ENCODE results near the gene PAX7.

The PAX7 gene

DNA sequence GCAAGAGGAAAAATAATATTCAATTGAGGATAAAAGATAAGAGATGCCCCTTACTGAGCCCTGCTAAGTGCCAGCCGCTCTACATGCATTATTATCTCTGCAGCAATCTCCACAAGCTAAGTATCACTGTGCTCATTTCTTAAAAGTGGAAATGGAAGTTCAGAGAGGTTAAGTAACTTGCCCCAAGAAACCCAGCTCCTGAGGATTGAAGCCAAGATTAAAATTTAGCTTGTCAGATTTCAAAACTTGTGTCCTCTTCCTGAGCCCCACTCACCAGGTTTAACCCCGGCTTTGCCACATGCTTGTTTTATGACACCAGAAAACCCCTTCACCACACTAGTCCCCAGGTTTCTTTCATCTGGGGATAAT, 11.2 kb upstream of the PAX7 start:
- DNase-seq, result no peak

DNA sequence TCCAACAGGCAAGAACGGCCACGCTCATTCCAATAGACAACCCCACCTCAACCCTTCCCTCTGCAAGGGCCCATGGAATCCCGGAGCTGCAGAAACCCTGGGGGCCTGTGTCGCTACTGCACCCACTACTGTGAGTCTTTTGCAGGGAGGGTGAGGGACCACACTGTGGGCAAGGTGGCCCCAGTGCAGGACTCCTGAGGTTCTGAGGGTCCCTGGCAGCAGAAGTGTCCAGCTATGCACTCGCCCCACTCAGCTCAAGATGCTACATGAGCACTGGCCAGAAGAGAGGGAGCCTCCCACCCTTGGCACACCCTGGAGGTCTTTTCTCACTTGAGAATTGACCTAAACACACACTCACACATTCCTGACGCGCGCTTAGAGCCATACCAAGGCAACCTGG, 2.1 kb upstream of the PAX7 start:
- DNase-seq, result no peak

DNA sequence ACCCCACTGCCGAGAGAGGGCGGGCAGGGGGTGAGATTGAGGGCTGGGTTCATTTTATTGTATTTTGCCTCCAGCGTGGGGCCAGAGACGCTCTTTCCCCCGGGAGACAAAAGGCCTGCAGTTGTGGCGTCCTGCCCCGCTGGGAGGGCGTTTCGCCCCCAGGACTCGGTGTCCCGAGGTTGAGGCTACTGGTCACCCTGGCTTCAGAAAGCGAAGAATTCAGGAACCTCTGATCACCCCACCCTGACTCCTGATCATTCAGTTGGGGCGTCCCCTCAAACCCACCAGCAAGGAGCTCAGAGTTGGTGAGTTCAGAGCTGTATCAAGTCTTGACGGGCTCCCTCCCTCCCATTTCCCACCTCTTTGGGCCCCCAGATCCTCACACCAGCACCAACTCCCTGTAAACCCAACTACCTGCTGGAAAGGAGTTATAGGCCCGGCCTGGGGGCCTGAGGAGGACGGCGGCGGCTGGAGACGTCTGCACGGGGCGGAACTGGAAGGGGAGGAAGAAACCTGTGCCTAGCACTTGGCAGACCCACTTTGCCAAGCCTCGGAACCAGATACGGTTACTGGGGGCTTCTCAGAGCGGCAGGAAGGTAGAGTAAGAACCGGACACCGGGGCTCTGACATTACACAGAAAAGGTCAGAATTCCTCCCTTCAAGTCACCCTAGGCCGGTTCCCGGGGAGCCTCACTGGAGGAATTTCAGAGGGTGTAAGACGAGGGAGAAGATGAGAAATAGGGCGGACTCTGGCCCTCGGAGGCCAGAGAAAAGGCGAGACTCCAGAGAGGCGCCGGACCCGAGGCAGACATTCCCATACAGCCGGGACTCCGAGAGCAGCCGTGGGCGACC, 761 bp upstream of the PAX7 start:
- DNase-seq, result no peak

DNA sequence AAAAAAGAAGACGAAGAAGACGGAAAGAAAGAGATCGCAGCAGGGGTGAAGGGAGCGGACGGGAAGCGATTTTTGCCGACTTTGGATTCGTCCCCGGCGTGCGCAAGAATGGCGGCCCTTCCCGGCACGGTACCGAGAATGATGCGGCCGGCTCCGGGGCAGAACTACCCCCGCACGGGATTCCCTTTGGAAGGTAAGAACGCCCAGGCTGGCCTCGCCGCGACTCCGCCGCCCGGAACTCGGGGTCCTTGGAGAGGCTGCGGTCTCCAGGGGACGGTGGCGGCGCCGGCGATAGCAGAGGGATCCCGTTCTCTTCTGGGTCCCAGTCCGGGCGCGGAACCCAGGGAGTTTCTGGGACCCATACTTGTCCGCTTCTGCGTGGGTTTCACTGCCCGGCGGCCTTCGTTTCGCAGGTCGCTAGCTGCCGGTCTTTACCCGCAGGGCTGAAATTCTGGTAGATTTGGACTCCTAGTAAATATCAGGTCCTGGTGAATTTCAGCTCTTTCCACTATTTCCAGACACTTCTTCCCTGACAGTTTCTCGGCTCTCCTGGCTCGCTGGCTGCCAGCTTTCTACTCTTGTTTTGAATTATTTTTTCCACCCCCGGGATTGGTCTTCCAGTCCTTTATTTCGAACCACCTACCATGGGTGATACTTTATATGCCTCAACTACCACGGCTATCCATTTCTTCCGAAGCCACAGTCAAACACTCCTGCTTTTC, 1.0 kb downstream of the PAX7 start:
- no peak for DNase-seq

DNA sequence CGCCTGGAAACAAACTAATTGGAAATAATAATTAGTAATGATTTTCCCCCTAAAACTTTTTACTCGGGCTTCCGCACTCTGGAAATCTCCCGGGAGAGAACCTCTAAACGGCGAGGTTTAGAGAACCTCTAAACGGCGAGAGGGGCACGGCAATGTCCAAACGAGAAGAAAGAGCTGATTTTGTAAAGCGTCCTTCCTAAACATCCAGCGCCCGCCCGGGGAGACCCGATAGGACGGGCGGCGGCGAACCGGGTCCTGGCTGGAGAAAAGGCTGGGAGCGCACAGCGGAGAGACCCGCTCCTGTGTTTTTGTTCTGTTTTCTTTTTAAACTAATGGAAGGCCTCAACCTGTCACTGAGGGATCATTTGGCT, 1.6 kb downstream of the PAX7 start:
- DNase-seq, result no peak

DNA sequence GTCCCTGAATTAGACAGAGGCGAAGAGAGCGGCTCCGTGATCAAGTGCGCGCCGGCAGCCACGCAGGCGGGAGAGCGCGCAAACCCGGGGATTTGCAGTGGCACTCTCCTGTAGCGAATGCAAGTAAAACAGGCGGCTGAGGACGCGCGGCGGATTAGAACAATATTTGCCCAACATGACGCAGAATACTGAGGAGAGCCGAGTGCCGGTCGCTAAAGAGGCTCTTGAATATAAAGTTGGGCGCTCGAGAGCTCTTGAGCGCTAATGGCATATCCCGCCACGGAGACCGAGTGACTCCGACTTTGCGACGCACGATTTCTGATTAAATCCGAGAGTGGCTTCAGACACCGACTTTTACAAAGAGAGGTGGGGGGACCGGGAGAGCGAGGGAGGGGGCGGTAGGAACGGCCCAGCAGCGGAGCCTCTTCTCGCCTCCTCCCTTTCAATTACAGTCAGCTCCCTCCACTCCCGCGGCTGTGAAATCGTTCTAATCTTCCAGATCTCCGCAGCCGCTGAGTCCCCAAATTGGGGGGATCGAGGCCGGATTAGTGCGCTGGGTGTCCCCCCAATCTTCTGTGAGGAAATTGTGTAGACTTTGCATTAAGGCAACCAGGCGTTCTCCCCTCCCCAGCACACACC, 2.3 kb downstream of the PAX7 start:
- no peak for DNase-seq

DNA sequence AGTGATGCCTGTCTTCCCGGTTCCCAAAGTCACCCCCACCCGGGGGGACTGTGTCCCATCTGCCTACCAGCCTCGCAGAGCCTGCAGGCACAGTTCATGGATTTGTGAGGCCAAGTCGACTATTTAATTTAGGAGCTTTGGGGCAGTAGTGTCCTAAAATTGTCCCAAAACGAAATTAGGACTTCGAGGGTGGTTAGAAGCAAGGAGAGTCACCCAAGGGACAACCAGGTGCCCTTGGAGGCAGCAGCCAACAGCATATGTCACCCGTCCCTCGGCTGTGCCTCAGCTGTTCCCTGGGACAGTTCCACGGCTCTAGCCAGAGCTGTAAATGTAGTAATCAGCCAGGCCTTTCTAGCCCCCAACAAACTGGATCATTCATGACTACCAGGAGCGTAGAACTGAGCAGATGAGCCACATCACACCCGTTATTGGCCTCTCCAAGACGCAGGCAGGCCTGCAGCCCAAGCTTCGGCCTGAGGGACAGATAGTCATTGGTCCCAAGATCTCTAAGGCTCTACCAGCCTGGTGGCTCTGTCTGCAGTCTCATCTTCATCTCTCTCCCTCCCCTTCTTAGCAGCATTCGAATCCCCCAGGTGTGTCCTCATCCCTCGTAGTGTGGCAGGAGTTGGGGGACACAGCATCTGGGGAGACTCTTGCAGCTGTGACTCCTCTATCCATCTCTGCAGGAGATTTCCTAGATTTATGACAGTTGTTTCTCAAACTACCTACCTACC, 2.9 kb downstream of the PAX7 start:
- DNase-seq, result no peak

DNA sequence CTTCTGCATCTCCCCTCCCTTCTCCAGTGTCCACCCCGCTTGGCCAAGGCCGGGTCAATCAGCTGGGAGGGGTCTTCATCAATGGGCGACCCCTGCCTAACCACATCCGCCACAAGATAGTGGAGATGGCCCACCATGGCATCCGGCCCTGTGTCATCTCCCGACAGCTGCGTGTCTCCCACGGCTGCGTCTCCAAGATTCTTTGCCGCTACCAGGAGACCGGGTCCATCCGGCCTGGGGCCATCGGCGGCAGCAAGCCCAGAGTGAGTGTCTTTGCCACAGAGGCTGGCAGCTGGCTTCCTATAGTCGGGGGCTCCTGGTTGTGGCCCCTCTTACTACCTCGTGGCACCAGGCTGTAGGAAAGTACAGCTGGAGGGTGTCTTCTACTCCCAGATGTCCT, 3.6 kb downstream of the PAX7 start:
- no peak for DNase-seq

DNA sequence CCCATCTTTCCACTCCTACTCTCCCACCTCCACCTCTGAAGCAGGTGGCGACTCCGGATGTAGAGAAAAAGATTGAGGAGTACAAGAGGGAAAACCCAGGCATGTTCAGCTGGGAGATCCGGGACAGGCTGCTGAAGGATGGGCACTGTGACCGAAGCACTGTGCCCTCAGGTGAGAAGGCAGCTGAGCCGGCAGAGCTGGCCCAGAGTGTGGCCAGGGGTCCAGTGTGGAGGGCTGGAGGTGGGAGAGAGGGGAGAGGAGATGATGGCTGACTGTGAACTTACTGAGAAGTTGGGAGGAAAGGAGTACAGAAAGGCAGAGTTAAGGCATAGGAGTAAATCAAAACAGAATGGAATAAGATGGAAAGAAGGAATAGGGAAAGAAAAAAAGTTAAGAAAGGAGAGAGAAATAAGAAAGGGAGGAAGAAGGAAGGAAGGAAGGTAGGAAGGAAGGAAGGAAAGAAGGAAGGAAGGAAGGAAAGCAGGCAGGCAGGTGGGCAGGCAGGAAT, 4.5 kb downstream of the PAX7 start:
- no peak for DNase-seq

DNA sequence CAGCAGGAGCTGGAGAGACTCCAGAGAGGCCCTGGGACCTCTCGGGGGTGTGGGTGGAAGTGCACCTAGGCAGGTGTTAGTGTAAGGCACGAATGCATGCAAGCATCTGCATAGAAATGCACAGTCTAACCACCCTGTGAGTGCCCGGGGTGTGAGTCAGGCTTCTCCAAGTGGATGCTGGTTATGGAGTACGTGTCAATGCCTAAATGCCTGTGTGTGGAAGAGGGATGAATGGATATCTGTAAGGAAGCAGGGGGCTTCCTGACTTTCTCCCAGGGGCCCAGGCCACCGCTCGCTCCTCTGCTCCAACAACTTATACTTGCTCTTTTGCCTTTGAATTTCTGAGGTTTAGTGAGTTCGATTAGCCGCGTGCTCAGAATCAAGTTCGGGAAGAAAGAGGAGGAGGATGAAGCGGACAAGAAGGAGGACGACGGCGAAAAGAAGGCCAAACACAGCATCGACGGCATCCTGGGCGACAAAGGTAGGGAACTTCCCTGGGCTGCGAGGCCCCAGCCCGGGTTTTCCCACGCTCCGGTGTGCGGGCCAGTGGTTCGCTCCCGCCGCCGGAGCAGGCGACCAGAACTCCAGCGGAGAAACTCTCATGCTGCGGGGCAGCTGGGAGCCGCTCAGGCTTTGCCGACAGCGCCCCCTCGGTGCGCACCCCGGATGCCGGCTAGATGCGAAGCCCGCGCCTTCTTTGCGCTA, 5.4 kb downstream of the PAX7 start:
- DNase-seq, result no peak

DNA sequence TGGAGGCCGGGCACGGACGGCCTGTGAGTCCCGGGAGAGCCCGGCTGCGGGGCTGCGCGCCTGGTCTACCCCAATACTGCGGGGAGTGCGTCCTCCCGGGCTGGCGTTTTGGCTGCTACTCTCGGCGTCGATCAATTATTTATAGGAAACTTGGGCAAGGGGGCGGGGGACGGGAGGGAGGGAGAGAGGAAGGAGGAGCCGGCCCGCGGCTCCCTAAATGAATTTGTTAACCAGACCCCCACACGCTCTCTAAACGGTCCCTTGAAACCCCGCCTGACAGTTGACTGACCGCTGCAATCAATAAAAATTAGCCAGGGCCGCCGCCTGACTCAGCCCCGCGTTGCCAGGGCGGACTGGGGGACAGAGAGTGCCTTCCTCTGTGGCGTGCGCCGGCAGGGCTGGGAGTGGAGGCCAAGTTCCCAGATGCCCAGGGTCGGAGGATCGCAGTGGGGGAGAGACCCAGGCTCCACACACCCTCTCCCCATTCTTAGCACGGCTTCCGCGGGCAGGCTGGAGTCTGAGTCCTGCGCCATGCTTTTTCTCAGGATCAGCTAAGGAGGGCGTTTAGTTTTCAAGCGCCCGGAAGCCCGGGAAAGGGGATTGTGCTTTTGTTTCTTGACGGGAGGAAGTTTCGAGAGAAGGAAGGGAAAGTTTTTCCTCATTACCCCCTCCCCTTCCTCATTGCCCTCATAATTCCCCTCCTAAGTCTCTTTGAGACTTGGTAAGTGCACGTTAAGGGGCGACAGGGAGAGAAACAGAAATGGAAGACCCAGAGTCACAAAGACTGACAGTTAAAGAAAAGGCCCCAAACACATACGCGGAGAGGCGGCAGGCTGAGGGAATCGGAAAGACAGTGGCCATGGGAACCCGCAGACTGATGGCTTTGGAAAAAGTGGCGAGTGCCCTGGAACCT, 6.2 kb downstream of the PAX7 start:
- no peak for DNase-seq

DNA sequence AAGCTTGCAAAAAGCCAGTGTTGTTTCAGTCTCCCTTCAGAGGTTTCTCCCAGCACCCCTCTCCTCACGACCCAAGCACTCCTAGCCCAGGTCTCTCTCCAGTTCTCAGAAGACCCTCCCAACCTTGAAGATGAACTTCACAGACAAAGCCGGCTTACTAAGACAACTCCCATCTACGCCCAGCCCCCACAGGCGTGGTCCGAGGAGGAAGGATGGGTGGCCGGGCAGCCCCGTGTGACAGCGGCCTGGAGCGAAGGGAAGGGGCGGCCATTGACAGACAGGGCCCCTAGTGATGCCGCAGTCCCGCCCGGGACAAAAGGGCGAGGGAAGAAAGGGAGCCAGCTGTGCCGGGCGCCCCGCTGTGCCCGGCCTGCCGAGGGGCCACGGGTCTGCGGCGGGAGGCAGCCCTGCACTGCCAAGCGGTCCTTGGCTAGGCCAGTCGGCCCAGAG, 6.9 kb downstream of the PAX7 start:
- no peak for DNase-seq

DNA sequence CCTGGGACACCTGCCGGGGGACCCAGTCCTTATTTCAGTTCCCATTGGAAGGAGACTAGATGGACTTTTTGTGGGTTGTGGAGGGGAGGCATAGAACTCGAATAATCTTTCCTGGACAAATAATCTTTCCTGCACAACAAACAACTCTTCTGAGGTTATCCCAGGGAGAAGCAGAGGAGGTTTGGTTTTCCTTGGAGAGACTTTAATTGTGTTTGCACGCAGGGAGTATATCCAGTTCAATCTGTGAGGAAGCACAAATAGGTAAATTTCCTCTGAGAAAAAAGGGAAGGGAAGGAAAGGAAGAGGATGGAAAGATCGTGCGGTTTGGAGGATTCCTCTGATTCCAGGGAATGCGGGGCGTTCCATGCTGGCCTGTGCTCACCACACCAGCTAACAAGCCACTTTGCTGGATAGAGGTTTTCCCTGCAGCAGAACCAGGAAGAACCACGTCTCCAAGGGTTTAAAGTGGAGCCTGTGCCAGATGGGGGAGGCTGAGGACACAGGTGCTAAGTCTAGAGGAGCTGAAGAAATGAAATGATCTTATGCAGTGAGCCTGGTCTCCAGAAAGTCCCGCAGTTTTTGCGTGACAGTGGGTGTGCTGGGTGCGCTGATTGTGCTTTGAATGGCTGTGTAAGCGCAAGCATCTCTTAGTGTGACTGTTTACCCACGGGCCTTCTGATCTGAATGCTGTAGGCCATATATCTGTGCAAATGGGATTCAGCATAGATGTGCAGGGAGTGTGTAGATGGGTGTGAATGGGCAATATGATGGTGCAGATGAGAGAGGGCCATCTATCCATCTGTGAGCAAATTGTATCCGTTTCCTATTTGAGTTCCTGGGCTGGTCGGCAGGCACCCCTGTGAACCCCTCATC, 7.6 kb downstream of the PAX7 start:
- DNase-seq, result no peak

DNA sequence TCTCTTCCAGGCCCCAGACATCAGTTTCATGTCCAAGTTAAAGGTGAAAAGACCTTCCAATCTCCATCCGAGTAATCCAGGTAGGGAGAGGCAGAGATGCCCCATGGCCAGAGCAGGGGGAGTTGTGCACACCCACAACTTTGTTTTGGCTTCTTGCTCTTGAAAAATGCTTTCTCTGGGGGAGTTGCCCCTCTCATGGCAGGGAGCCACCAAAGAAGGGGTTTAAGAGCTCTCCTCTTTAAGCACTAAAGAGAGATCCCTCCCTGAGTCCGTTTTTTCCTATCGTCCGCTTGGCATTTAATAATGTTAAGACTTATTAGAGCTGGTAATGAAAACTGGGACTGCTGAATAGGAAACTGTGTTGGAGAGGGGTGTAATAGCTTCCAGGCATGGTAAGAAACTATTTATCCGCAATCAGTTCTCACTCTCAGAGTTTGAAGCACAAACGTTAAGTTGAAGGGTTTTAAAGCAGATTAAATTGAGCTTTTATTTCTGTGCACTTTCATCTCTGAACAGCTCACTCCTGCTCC, 8.3 kb downstream of the PAX7 start:
- no peak for DNase-seq

DNA sequence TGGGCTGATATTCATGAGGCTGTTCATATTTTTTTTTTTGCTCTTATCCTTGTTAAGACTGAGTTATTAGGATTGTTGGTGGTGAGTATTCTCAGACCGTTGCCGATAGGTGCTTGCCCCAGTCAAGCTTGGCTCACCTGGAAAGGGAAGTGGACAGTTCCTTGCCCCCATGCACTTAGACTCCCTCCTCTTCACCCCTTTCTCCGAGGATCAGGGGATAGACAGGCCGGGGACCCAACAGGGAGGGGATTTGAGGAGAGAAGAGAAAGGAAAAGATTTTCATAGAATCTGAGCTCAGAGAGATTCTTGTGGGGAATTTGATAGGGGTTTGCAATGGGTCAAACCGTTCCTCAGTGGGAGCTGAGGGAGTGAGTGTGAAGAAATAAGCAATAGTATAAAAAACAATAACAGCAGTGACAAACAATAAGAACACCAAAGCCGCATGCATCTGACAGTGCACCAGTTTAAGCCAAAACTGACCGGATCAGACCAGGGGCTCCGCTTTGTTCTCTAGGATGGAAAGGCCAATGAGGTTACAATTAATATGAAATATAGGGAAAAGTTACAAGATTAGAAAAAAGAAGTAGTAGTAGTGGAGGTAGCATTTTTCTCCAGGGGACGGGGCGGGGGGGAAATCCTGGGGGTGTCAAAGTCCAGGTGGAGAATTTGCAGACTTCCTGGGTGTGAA, 8.9 kb downstream of the PAX7 start:
- DNase-seq, result no peak

DNA sequence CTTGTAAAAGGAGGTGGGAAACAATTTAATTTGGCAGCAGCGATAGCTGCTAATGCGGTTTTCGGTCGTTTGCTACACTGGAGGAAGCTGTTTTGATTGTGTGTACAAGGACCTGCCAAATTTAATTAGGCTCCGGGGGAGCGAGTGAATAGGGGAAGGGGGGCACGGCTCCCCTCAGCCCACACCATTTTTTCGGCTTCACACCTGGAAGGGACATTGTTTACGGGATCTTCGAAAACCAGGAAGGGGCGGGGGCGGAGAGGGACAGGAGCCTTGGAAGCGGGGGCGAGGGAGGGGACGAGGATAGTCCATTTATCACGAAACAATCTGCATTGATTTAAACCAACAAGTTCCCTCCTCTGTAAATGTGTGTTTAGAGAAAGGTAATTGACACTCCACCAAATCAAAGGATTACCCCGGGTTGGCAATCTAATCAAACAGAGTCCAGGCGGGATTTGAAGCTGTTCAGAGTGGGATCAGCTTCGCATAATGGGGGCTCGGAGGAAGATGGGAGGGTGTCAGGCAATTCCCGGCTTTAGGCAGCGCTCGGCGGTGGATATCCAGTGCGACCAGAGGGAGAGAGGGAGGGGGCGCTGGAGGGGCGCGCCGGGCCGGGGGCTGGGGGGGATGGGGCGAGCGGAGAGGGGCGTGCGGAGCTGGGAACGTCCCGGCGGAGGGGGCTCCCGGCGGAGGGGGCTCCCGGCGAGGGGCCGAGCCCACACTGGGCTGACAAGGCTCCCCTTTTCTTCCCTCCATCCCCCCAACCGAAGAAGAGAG, 9.8 kb downstream of the PAX7 start:
- DNase-seq, result no peak

DNA sequence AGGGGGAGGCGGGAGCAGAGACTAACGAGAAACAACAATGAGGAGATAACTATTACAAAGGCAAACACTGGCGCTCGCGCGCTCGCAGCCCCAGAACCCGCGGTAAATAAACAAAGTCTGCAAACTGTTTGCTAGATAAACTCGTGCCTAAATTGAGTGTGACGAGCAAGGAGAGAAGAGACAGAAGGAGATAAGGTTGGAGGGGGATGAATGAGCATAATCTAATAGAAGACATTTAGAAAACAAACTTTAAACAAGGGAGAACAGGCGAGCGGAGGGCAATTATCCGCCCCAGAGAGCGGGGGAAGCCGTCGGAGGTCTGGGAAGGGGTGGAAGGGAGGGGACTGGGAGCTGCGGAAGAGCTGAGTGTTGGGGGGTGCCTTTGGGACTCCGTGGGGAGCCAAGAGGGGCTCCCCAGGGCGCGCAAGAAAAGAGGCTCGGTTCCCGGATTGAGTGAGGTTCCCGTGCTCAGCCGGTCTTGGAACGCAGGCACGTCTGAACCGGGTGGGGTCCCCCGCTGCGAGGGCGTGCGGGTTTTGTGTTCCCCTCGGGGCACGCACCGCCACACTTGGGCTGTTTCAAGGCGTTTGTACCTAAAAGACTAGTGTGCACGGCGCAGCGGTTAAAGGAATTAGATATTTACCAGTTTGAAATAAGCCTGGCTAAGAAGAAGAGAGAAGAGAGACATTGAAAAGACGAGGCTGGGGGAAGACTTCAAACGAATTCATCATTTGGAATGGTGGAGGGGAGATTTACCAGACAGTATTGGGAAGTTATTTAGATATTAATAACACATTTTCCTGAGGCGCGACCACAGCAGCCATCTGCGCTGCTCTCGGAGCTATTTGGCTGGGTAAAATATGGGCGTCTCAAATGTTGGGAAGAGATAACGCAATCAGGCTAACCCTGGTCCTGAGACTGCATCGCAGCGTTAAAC, 10.6 kb downstream of the PAX7 start:
- no peak for DNase-seq

Data from GDM1 (cell line).